22Rv1 (cell line): ENCODE results near the gene RIC8A.

Experiments used
- H3K27ac ChIP-seq: fragments of 450-650 bp; 2 replicates; pipeline ENCODE4 v1.5.1; 2017
- CTCF ChIP-seq: fragments of 450-650 bp; IDR thresholded peaks from 2 replicates; pipeline ENCODE4 v1.5.1; 2017; ENCODE audit warnings: mild to moderate bottlenecking
- ZFX ChIP-seq: fragments of 450-650 bp; IDR thresholded peaks from 2 replicates; pipeline ENCODE4 v1.6.1; 2017; ENCODE audit warnings: antibody characterized with exemption, borderline replicate concordance

Gene RIC8A

GRCh38 chr11:203056-203944 lies 4.2 kb upstream of the RIC8A start:
- TF ChIP-seq ZFX (no peak), CTCF (no peak)
- H3K27ac ChIP-seq, result no peak overlapping the region

DNA sequence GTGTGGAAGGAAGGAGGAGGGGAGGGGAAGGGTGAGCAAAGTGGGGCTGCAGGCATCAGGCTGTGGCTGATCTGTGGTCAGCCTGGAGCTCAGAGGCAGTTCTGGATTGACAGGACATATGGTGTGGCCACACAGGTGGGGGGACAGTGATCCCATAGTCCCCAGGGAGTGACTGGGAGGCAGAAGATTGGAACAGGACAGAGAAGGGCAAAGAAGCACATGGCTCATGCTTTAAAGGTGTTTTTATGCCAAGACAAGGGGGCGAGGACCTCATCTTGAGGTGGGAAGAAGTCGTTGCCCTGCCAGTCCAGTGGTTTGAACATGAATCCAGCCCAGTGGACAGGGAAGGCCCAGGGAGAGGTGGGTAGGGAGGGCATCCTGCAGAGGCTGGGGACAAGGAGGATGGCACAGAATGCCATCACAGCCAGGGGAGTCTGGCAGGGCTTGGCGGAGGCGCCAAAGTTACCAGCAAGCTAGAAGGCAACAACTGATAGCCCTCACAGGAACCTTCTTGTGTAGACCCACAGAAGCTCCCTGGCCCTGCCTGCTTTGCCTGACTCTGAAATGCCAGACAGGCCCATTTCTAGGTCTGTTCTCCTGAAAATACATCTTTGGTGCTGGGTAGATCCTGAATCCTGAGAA lies 3.4 kb upstream of the RIC8A start:
- TF ChIP-seq ZFX, result no peak
- TF ChIP-seq CTCF, result no peak
- no peak overlapping the region for H3K27ac ChIP-seq

GRCh38 chr11:204587-205109 lies 2.9 kb upstream of the RIC8A start:
- H3K27ac ChIP-seq, result no peak overlapping the region
- TF ChIP-seq CTCF, result no peak
- TF ChIP-seq ZFX, result no peak

DNA sequence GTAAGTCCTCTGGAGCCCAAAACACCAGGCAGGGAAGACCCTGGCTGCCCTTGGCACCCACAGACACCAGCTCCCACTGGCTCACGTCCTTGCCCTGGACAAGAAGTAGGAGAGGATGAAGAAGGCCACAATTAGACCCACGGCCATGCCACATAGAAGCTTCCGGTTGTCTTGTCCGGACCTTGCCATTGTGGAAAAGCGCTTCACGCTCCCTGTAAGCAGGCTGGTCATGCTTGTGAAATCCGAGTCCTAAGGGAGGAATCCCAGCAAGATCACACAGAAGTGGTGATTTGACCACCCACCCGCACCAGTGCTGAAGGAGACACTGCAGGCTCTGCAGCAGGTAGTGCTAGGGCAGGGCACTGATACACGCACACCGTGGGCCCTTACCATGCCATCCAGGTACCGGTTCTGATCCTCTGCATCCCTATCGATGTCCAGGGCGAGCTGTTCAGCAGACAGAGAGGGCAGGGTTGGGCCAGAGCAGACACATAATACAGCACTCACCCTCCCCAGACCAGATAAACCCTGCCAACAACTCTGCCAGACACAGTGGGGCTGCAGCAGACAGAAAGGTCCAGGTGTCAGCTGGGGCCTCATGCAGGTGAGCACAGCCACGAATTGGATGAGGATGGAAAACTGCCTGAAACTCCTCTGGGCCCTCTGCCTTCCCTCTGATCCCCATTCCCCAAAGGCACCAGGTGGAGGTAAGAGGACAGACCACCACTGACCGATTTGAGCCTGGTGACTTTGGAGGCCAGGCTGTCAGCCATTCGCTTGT lies 2.1 kb upstream of the RIC8A start:
- peak overlapping the region; percentile 99; the same call in 1 of the 2 replicates for H3K27ac ChIP-seq
- no peak for TF ChIP-seq CTCF
- TF ChIP-seq ZFX, result no peak

DNA sequence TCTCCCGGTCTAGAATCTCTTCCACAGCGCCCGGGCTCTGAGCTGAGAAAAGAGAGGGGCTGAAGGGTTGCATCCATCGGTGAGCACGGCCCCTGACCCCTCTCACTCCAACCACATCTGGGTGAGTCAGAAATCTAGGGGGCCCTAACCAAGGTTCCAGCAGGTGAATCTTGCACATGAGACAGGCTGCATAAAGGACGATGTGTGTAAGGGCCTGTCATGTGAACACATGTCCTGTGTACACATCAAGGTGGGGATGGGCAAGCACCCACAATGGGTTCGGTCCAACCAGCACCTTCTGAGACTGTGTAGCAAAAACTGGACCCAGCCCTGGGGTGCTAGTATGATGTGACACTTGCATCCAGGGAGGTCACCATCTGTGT lies 1.5 kb upstream of the RIC8A start:
- peak overlapping the region; percentile 99 for H3K27ac ChIP-seq
- TF ChIP-seq ZFX (no peak), CTCF (no peak)

GRCh38 chr11:206526-207207 lies 841 bp upstream of the RIC8A start:
- no peak for TF ChIP-seq ZFX
- H3K27ac ChIP-seq, result peak overlapping the region; percentile 99

- TF ChIP-seq CTCF (no peak), ZFX (no peak)
- H3K27ac ChIP-seq, result peak overlapping the region; percentile 99
Measured at GRCh38 chr11:207863-208180, 314 bp downstream of the RIC8A start.
